Measurements from ENCODE around the gene ITPR2.
"Not testable (repeated sequence)": the region's sequence is repeated elsewhere in the genome, so short reads cannot be mapped to it uniquely, and the experiment has no call there.

The ITPR2 gene

DNA sequence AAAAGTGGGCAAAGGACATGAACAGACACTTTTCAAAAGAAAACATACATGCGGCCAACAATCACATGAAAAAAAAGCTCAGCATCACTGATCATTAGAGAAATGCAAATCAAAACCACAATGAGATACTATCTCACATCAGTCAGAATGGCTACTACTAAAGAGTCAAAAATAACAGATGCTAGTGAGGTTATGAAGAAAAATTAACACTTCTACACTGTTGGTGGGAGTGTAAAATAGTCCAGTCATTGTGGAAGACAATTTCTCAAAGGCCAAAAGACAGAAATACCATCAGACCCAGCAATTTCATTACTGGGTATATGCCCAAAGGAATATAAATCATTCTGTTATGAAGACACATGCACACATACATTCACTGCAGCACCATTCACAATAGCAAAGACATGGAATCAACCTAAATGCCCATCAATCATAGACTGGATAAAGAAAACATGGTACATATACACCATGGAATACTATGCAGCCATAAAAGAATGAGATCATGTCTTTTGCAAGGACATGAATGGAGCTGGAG, 103.8 kb downstream of the ITPR2 start:
- DNase-seq = not testable (repeated sequence)

DNA sequence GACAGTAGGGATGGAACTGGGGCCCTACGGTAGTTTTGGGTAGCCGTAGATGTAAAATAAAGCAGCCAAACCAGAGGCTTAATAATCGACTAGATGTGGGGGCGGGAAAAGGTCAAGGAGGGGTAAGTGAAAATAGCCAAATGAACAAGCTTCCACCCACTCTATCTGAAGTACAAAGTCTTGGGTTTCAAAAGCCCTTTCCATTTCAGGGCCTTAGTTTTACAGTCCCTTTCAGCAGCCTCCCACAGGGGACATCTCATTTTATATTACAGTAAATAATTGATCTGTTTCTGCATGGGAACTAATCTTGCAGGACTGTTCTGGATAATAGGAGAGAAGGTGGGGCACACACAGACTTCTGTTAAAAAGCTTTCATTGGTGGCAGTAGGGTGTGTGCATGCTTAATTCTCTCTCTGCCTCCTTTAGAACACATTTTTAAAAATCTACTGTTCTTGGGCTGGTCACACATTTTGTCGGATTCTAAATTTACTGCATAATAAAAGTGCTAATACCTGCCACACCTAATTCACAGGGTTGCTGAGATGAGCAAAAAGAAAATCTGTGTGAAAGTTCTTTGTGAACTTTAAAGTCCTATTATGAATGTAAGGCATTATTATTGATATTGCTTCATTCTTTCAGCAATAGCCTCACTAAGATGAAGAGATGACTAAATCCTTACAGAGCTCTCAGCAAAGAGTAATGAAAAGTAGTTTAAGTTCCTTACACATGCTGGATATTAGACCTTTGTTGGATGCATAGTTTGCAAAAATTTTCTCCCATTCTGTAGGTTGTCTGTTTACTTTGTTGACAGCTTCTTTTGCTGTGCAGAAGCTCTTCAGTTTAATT, 104.6 kb downstream of the ITPR2 start:
- no peak for DNase-seq

DNA sequence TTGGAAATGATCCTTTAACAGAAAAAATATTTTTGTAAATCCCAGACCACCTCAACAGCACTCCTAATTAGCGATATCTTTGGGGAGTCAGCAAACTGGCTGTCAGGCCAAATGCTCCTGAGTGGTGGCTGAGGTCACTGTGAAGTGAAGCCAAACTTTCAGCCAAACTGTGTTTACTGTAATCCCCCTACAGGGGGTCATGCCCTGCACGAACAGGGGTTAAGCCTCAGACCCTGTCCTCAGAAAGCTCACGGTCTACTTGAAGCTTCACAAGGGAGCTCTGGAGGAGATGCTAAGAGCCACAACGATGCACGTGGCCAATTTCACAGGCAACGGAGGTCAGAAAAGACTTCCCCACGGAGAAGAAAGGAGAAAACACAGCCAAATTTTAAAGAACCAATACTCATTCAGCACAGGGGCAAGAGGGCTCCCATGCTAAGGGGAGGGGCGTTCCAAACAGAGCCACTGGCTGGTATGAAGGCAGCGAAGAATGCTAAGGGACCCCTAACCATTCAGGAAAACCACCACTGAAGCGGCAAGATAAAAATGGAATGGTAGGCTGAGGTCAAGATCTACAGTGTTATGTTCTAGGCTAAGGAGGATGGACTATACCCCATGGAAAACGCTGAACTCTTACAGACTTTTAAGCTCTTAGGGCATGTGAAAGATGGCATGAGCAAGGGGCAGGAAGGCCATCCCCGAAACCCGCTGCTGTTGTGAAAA, 105.4 kb downstream of the ITPR2 start:
- no peak for DNase-seq

DNA sequence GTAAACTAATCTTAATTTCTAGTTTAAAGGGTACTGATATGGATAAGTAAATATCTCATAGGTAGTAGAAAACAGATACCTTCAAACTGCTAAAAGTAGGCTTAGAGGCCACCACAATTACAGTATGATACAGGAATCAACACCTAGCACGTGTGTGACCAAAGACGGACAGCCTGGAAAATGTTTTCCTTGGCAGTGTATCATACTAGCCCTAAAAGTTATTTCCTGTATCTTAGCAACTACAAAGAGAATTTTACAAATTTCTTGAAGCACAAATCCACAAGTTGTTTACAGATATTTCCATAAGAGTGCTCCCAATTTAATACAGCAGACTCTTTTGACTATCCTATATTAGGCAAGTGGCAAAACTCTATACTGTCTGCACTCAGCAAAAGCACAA, 106.0 kb downstream of the ITPR2 start:
- DNase-seq = no peak

DNA sequence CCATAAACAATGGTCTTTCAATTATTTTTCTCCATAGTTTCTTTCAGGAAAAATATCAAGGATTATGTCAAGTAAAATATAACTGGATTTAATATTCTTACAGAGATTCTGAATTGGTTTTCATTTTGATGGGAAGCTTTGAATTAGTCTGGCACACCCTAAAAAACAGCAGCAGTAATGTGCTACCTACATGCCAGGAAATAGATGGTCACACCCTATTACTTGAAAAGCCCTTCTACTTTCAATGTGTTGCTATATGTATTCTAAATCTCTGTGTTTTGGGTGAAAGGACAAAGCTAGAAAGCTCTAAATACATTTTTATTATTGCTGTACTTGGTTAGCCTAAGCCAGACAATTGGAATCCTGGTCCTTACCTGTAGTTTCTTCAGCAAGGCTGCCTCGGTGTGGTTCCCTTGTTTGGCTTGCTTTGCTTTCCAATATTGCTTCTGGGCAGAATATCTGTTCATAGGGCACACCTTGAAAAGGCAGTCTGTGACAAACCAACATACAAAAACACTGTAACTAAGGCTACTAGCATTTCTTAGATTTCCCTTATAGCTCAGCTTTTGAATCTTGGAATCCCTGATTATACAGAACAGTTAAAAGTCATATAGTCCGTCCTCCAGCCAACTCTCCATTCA, 107.6 kb downstream of the ITPR2 start:
- no peak for DNase-seq

DNA sequence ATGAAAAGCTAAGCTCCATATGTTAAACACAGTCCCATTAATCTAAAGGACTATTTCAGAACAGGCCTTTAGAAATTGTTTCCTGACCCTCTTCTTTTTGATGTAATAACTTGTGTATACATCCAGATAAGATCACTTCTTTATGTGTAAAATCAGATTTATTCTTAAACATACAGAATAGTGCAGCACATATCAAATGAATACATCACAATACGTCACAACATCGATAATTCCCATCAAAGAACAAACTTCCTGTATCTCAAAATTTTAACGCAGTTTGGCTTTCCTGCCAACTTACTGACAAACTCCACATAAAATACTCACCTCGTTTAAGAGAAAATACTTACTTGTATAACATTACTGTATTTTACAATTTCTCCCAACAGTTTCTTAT, 108.7 kb downstream of the ITPR2 start:
- no peak for DNase-seq

DNA sequence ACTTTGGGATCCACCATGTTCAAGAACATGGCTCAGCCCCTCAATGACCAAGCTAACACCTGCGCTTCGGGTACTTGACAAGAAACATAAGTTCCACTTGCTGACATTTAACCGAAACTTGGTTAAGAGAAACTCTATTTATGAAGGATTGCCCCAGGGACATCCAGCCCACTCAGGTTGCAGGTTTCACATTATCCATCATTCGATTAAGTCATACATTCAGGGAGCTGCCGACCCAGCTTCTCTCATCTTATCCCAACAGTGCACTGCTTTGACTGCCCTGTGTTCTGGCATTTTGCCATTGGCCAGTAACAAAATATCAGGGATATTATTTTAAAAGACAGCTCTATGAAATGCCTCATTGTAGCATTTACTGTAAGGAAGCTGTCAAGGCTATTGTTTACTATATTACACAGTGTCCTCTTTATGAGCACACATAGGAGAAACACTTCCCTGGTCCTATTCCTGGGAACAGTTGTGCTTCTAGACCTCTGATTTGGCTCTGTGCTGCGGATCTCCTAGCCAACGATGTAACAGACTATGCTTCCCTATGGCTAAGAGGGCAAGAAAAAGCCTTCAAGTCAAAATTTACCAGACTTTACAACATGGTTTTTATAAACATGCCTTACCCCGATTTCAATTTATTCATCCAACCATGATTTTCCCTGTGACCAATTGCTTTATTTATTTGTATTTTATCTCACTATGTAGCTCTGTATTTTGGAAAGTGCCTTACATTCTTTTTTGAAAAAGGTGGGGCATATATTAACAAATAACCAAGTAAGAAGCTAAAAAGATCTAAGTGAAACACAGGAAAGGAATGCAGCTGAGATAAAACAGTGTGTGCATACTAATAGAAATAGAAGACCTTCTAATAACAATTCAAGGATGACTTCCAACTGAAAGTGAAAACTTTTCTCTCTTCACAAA, 109.3 kb downstream of the ITPR2 start:
- no peak for DNase-seq

DNA sequence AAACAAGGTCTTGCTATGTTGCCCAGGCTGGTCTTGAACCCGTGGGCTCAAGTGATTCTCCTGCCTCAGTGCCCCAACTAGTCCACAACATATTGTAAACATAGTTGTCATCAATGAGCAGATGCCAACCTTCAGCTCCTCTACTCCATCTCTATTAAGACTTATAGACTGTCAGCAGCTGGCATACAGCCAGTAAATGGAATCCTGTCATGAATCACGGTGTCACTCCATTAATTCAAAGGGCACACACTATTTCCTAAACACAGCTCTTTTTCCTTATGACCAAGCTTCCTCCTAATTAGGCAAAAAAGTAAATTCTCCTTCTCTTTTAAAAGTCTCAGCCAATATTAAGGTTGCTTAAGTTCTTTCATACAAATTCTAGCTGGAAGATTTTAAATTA, 111.2 kb downstream of the ITPR2 start:
- DNase-seq = no peak

DNA sequence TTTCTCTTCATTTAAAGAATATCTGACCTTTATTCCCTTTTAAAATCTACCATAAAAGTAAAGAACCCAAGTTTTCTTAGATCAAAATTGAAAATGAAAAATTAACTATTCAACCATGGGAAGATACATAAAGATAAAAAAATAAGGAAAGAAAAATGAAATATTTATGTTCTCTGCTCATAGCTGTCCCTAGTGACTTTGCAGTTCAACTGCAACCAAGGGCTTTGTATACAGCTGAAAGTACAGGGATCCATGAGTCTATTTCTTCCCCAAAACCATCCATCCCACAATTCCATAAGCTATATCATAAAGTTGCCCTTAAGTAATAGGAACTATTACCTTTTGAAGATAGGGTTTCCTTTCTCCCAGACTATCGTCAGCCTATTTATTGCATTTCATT, 113.1 kb downstream of the ITPR2 start:
- no peak for DNase-seq

DNA sequence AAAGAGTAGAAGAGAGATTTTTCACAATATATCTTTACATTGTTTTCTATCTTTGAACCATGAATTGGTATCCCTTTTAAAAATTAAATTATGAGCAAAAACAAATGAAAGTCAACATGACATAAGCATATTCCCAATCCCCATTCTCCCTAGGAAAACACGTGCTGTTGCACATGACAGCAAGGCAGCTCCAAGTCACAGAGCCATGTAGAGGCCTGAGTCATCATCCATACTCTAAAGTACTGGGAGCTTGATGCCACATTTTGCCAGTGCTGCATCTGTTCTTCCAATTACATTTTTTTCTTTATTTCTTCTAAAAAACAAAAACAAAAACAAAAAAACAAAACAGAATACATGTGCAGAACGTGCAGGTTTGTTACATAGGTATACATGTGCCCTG, 115.2 kb downstream of the ITPR2 start:
- DNase-seq = no peak

DNA sequence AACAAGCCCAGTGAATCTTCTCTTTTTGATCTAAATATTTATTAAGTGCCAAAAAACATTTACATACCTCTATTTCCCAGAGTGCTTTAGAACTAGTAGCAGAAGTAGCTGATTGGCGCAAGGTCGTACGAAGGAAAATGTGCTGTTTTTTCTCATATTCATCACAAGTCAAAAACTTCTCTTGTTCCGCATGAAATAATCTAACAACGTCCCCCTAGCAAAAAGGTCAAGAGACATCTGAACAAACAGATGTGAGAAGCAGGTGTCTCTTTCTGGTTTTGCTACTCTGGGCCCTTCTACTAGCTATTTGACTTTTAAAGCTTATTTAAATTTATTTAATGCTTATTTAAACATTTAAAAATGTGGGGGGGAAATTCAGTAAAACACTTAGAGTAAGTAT, 117.8 kb downstream of the ITPR2 start:
- no peak for DNase-seq

DNA sequence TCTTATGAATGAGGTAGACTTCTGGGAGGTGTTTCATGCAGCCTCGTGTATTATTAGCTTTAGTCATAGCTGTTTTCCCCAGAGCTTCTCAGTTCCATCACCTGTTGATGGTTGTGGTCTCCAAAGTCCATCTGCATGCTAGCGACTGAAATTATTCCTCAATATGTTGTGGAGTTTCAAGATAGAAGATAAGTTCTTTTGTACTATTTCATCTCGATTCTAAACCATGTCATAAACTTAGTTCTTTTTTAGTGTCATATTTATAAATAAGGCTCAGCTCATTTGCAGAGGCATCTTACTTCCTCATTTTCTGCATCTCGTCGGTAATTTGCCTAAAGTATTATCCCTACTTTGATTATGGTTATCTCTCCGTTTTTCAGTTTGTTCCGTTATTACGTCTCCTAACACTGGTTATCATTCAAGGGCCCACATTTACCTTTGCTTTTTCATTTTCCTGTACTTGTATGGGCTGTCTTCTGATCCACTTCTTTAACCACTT, 119.1 kb downstream of the ITPR2 start:
- DNase-seq = no peak

DNA sequence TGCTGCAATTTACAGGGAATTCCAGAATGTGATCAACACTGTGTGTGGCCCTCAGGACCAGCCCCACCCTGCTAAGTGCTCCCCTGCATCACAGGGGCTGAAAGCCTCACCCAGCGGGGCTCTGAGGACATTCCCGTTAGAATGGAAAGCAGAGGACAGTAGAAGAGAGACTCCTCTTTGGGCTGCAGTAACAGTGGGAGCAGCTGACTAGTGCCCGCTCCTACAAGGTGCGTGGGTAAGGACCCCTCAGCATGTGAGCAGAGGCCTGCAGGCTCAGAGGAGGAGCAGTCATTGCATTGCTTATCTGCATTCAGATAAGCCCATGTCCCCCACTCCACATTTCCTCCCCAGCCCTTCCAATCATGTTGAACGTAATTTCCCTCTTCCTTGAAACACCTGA, 120.1 kb downstream of the ITPR2 start:
- no peak for DNase-seq

DNA sequence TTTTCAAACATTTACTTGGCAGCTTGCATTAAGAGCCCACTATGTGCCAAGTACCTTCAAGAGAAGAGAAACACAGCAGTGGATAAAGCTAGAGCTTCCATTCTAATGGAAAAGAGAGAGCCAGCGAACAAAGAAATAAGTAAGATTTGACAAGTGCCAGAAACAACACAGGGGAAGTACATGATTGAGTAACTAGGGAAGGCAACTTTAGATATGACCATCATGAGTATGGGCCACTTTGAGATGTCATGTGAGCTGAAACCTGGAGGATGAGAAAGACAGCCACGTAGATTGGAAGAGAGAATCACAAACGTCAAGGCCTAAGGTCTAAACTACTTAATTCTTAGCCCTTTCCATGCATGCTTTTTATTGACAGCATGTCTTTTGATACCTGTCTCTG, 121.4 kb downstream of the ITPR2 start:
- DNase-seq = no peak

DNA sequence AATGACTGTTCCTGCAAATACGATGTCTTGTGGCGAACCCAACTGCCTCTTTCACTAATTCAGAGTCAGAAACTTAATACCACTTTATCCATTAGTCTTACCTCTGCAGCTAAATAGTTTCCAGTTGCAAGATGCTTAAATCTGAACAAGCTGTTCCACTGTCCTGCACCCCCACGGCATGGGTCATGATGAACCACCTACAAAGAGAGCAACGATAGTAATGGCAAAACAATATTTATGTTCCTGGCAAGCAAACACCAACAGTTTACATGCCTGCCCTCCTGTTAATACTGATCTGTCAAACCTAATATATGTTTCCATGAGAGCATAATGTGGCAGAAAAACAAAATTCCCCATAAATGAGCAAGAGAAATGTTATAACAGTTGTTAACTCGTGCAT, 121.9 kb downstream of the ITPR2 start:
- no peak for DNase-seq

DNA sequence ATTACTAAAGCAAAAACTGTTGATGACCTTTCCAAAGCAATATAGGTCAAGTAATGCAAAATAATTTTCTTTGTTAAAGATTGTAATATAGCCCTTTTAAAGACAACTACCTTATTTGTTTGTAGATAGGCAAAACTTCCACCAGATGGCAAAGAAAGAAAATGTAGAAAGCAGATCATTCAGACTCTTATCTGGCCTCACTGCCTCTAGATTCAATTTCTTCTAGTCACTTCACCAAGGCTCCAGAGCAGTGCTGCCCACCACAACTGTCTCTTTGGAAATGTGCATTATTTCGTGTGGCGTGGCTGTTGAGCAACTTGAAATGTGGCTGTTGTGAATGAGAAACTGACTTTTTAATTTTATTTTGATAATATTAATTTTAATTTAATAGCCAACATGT, 127.1 kb downstream of the ITPR2 start:
- no peak for DNase-seq

DNA sequence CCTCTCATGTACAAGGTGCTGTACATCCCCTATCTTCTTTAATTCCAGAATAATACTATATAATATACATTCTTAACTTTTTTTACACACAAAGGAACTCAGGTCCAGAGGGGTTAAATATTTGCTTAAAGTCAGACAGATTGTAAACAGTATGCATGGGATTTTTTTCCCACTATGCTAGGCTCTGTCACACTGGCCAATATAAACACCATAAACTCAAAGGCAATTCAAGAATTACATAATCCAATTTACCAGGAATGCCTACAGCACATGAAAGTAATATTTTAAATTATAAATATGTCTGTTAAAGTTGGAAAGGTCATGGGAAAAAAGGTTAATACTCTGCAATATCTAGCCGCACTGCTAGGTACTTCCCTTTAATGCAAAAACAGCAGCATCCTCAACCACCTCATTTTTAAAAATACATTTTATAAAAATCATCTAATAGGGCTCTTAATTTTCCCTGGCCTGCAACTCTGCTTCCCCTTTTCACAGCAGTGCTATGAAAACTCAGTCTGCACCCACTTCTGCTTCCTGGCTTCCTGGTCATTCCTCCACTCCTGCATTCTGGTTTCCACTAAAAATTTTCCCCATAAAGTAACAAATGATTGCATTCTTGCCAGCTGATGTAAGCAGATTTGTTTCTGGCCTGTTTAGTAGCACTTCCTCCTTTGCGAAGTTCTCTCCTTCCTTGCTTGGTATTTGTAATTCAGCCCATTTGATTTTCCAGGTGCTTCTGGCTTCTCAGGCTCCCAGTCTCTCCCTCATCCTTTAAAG, 128.1 kb downstream of the ITPR2 start:
- no peak for DNase-seq

DNA sequence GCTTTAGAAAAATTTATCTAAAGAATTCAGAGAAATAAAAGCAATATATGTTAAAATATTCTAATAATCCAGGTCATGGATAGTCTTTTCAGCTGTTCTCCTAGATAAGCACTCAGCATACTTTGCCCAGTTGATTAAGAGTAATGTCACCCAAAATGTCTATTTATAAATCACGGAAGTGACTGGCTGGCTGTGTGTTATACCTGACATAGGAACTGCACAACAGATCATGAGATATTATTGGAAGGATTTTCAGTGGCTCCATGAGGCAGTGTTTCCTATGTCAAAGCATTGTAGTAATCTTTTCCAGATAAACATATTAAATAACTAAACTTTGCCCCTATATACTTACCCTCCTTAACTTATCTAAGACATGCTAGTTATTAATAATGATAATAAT, 128.8 kb downstream of the ITPR2 start:
- DNase-seq = no peak

DNA sequence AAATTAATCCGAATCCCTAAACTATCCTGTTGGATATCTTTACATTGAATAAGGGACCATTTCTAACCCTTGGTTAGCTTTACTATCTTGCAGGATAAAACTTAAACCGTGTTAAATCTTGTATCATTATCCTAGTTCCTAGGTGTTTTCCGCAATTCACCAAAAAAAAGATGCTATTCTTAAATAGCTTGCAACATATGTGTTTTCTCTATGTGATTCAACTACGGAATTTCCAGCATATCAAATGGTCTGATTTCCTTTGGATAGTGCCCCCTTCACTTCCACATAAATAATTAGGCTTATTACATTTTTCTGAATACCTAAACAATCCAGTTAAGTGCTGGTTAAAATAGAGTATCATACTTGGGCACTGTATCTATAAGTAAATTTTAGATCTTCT, 130.3 kb downstream of the ITPR2 start:
- no peak for DNase-seq

DNA sequence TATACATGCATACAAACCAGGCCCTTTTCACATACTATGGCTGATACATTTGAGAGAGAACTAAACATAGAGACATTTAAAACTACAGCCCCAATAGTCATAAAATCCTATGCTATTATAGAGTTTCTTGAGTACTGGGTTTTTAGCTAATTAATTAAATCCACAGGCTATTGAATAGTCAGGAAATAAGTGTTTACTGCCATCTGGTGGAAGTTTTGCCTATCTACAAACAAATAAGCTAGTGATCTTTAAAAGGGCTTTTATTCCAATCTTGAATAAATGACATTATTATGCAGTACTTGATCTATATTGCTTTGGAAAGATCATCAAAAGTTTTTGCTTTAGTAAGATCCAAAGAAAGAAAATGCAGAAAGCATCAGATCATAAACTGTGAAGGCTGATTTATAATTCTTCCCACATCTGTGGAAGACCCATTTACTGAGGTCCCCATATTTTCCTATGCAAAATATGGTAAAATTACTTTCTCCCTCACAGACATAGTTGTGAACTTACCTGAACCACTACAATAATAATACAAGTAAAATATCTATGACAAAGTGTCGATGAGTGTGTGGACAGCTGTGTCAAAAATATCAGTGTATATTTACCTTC, 131.3 kb downstream of the ITPR2 start:
- no peak for DNase-seq

DNA sequence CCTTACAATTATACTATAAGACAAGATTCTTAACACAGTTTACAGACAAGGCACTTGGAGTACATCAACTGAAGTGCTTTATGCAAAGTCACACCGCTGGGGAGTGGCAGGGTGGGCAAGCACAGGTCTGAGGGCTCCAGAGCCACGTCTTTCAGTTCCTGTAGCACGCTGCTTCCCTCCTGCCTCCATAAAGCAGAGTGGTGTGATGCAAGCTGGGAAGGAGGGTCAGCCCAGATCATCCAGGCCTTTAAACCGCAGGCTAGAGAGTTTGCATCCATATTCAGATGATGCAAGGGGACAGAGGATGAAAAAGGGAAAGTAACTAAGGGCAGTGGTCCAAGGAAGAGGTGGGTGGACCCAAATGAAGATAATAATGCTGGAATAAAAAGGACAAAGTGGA, 132.6 kb downstream of the ITPR2 start:
- DNase-seq = no peak

Measured in activated gamma-delta T cell (primary cell).